SK-N-SH (cell line): ENCODE results near the gene EDN2.

Experiments used
- GABPA ChIP-seq: IDR thresholded peaks from 2 replicates; pipeline ENCODE4 v1.4.0; 2012; ENCODE audit warnings: low read depth, mild to moderate bottlenecking
- GATA2 ChIP-seq: sonication (generic); formaldehyde crosslinking; IDR thresholded peaks from 2 replicates; pipeline ENCODE4 v1.5.0; 2020; ENCODE audit warnings: mild to moderate bottlenecking, missing genetic modification reagents

DNA sequence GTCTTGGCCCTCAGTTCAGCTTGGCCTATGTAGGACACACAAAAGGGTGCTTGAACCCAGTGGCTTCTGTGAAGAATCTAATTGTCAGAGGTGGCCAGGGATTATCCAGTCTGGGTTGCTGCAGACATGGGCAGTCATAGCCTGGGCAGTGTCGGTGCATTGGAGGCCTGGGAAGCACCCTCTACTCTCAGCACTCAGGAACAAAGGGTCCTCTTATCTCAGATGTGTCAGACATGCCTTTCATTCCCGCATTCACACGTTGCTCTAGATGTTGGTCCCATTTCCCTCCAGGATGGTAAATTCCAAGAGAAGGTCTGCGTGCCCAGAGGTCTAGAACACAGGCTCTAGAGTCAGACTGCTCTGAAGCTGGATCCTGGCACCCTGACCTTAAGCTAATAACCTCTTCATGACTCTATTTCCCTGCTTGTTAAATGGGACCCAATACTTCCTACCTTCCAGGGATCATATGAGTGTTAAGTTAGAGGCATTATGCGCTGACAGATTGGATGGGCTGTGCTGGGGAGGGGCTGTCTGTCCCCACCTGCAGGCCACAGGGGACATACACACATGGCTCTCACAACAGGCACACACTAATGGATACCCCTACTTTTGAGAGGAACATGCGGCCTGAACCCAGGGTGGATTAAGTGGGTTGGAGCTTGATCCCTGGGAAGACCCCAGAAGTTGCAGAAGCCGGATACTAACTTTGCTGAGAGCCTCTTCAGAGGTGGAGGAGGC lies 16.5 kb upstream of the EDN2 start:
- TF ChIP-seq GATA2 (CRISPR knock-in tag): no peak
- no peak for TF ChIP-seq GABPA
